ENCODE data around the gene RILPL2. TPM values are rescaled to one million over a fixed set of nuclear protein-coding genes. Genes with fewer than 3 reads are reported as not detected.

Gene RILPL2
- total and polyA plus RNA-seq, 2 of the 13 experiments (the other 11 are each of a cell fraction or from before 2014, with no cell fraction given) = 2.7 to 8.1 TPM

DNA sequence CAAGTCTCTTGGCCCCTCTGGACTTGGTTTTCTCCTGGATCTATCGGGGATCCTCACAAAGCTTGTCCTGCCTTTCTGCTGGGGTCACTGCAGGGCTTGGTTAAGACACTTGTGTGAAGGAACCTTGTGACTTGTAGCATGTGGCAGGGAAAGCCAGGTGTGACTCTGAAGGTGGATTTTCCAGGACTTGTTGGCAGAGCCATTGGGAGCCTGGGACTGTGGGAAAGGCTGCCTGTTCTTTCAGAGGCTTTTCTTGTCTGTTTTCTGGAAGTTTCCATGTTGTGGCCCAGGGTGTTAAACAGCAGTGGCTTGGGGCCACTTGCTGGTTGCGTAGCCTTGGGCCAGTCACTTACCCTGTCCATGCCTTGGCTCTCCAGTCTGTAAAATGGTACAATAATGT lies 39.9 kb downstream of the RILPL2 start:
- FAIRE-seq = no peak
- Histone ChIP-seq H3K36me3 (replicated peaks in 1 of 2; ENCODE audit: control insufficient read depth in 1 of 2, insufficient read depth in 2 of 2, low read length in 2 of 2) (peaks cover 25 to 61% of the 10 kb centered on the region in 2 experiments), H3K4me3 (replicated peaks in 1 of 3; ENCODE audit: insufficient read depth in 1 of 3, low read depth in 2 of 3, low read length in 3 of 3) (no peak overlapping the region), H2AFZ (ENCODE audit: low read length) (no peak overlapping the region), H3K9ac (ENCODE audit: insufficient read depth, low read depth, low read length) (no peak overlapping the region), H3K9me3 (ENCODE audit: low read length) (no peaks in the 10 kb centered on the region), H3K27me3 (ENCODE audit: control insufficient read depth in 1 of 2, insufficient read depth in 2 of 2, low read length in 2 of 2) (no peaks in the 10 kb centered on the region), H3K79me2 (ENCODE audit: insufficient read depth, low read length) (peaks cover 21% of the 10 kb centered on the region), H4K20me1 (ENCODE audit: insufficient read depth, low read length) (no peaks in the 10 kb centered on the region), H3K4me2 (ENCODE audit: low read depth, low read length) (no peak overlapping the region), H3K27ac (ENCODE audit: extremely low read length, insufficient read depth, low read length) (no peak overlapping the region), H3K4me1 (ENCODE audit: insufficient read depth, low read length) (peaks cover 3% of the 10 kb centered on the region; the same call in 1 of the 2 replicates)
- intact Hi-C loops (cut with micrococcal nuclease; ENCODE audit: unreplicated experiment) = no loop called here
- WGBS (ENCODE audit: low lambda C conversion rate) = 100% methylated on average over 1 of the region's 2 CpGs
- ChIA-PET POLR2A (no interaction called here), CTCF (ENCODE audit: low intra/inter-chr PET ratio, low total read pairs) (no interaction called here)
- in situ Hi-C loops (cut with HindIII; ENCODE audit: extremely low pct_ligation_motif_present, low pct_unique_long_range_greater_than_20kb) = no loop called here
- no TSS peak for BruUV-seq (replicated peaks)
- no peak for DNase-seq (ENCODE audit: low spot score)
- ATAC-seq = no peak
- TF ChIP-seq ZNF629 (CRISPR knock-in tag; conservative IDR thresholded peaks at IDR 0.05) = no peak
- TF ChIP-seq, protein P1, sequence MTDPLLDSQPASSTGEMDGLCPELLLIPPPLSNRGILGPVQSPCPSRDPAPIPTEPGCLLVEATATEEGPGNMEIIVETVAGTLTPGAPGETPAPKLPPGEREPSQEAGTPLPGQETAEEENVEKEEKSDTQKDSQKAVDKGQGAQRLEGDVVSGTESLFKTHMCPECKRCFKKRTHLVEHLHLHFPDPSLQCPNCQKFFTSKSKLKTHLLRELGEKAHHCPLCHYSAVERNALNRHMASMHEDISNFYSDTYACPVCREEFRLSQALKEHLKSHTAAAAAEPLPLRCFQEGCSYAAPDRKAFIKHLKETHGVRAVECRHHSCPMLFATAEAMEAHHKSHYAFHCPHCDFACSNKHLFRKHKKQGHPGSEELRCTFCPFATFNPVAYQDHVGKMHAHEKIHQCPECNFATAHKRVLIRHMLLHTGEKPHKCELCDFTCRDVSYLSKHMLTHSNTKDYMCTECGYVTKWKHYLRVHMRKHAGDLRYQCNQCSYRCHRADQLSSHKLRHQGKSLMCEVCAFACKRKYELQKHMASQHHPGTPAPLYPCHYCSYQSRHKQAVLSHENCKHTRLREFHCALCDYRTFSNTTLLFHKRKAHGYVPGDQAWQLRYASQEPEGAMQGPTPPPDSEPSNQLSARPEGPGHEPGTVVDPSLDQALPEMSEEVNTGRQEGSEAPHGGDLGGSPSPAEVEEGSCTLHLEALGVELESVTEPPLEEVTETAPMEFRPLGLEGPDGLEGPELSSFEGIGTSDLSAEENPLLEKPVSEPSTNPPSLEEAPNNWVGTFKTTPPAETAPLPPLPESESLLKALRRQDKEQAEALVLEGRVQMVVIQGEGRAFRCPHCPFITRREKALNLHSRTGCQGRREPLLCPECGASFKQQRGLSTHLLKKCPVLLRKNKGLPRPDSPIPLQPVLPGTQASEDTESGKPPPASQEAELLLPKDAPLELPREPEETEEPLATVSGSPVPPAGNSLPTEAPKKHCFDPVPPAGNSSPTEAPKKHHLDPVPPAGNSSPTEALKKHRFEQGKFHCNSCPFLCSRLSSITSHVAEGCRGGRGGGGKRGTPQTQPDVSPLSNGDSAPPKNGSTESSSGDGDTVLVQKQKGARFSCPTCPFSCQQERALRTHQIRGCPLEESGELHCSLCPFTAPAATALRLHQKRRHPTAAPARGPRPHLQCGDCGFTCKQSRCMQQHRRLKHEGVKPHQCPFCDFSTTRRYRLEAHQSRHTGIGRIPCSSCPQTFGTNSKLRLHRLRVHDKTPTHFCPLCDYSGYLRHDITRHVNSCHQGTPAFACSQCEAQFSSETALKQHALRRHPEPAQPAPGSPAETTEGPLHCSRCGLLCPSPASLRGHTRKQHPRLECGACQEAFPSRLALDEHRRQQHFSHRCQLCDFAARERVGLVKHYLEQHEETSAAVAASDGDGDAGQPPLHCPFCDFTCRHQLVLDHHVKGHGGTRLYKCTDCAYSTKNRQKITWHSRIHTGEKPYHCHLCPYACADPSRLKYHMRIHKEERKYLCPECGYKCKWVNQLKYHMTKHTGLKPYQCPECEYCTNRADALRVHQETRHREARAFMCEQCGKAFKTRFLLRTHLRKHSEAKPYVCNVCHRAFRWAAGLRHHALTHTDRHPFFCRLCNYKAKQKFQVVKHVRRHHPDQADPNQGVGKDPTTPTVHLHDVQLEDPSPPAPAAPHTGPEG (CRISPR knock-in tag; IDR thresholded peaks at IDR 0.05) = no peak
- TF ChIP-seq SATB2 (CRISPR knock-in tag; IDR thresholded peaks at IDR 0.05) = no peak
- no peak for TF ChIP-seq REL (CRISPR knock-in tag; conservative IDR thresholded peaks at IDR 0.05)
- no peak for TF ChIP-seq ZNF354B (CRISPR knock-in tag; IDR thresholded peaks at IDR 0.05)
- no peak for TF ChIP-seq ZNF543 (CRISPR knock-in tag; IDR thresholded peaks at IDR 0.05)
- TF ChIP-seq, protein P2, sequence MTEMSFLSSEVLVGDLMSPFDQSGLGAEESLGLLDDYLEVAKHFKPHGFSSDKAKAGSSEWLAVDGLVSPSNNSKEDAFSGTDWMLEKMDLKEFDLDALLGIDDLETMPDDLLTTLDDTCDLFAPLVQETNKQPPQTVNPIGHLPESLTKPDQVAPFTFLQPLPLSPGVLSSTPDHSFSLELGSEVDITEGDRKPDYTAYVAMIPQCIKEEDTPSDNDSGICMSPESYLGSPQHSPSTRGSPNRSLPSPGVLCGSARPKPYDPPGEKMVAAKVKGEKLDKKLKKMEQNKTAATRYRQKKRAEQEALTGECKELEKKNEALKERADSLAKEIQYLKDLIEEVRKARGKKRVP (CRISPR knock-in tag; IDR thresholded peaks at IDR 0.05) = no peak
- no peak for TF ChIP-seq ZNF878 (CRISPR knock-in tag; IDR thresholded peaks at IDR 0.05)
- TF ChIP-seq RAD21 (CRISPR knock-in tag; IDR thresholded peaks at IDR 0.05) = no peak
- no peak for TF ChIP-seq NFKB2 (CRISPR knock-in tag; IDR thresholded peaks at IDR 0.05; ENCODE audit: borderline replicate concordance)
- TF ChIP-seq, protein P3, sequence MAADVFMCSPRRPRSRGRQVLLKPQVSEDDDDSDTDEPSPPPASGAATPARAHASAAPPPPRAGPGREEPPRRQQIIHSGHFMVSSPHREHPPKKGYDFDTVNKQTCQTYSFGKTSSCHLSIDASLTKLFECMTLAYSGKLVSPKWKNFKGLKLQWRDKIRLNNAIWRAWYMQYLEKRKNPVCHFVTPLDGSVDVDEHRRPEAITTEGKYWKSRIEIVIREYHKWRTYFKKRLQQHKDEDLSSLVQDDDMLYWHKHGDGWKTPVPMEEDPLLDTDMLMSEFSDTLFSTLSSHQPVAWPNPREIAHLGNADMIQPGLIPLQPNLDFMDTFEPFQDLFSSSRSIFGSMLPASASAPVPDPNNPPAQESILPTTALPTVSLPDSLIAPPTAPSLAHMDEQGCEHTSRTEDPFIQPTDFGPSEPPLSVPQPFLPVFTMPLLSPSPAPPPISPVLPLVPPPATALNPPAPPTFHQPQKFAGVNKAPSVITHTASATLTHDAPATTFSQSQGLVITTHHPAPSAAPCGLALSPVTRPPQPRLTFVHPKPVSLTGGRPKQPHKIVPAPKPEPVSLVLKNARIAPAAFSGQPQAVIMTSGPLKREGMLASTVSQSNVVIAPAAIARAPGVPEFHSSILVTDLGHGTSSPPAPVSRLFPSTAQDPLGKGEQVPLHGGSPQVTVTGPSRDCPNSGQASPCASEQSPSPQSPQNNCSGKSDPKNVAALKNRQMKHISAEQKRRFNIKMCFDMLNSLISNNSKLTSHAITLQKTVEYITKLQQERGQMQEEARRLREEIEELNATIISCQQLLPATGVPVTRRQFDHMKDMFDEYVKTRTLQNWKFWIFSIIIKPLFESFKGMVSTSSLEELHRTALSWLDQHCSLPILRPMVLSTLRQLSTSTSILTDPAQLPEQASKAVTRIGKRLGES (CRISPR knock-in tag; IDR thresholded peaks at IDR 0.05; ENCODE audit: borderline replicate concordance) = no peak
- TF ChIP-seq, protein P4, sequence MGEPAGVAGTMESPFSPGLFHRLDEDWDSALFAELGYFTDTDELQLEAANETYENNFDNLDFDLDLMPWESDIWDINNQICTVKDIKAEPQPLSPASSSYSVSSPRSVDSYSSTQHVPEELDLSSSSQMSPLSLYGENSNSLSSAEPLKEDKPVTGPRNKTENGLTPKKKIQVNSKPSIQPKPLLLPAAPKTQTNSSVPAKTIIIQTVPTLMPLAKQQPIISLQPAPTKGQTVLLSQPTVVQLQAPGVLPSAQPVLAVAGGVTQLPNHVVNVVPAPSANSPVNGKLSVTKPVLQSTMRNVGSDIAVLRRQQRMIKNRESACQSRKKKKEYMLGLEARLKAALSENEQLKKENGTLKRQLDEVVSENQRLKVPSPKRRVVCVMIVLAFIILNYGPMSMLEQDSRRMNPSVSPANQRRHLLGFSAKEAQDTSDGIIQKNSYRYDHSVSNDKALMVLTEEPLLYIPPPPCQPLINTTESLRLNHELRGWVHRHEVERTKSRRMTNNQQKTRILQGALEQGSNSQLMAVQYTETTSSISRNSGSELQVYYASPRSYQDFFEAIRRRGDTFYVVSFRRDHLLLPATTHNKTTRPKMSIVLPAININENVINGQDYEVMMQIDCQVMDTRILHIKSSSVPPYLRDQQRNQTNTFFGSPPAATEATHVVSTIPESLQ (CRISPR knock-in tag; conservative IDR thresholded peaks at IDR 0.05) = no peak

Data from HepG2 (cell line).